Effector memory CD4-positive, alpha-beta T cell (primary cell): ENCODE measurements around the gene CIBAR2.

ENCODE experiments used
- DNase-seq, 3 donors: peaks; one replicate each; pipeline ENCODE4 v3.0.0-alpha.2; 2020
- H3K27ac ChIP-seq: 2 replicates; pipeline ENCODE4 v1.7.0; 2013; ENCODE audit warnings: mild to moderate bottlenecking, low read length, moderate library complexity; ENCODE audit not compliant: insufficient read depth, poor library complexity, severe bottlenecking
- H3K27me3 ChIP-seq: replicated peaks from 2 replicates; pipeline ENCODE4 v1.7.0; 2013; ENCODE audit warnings: mild to moderate bottlenecking, low read length; ENCODE audit not compliant: insufficient read depth, control insufficient read depth, poor library complexity, severe bottlenecking
- H3K36me3 ChIP-seq: 2 replicates; pipeline ENCODE4 v1.7.0; 2013; ENCODE audit warnings: mild to moderate bottlenecking, low read length, moderate library complexity; ENCODE audit not compliant: control insufficient read depth, insufficient read depth
- H3K4me1 ChIP-seq: 2 replicates; pipeline ENCODE4 v1.7.0; 2013; ENCODE audit warnings: low read length, mild to moderate bottlenecking; ENCODE audit not compliant: control insufficient read depth, insufficient read depth, poor library complexity, severe bottlenecking
- H3K4me3 ChIP-seq: 2 replicates; pipeline ENCODE4 v1.7.0; 2013; ENCODE audit warnings: low read length, low read depth, mild to moderate bottlenecking; ENCODE audit not compliant: insufficient read depth, poor library complexity, severe bottlenecking
- H3K9me3 ChIP-seq: 2 replicates; pipeline ENCODE4 v1.7.0; 2013; ENCODE audit warnings: mild to moderate bottlenecking, low read length, moderate library complexity; ENCODE audit not compliant: control insufficient read depth

Gene CIBAR2

DNA sequence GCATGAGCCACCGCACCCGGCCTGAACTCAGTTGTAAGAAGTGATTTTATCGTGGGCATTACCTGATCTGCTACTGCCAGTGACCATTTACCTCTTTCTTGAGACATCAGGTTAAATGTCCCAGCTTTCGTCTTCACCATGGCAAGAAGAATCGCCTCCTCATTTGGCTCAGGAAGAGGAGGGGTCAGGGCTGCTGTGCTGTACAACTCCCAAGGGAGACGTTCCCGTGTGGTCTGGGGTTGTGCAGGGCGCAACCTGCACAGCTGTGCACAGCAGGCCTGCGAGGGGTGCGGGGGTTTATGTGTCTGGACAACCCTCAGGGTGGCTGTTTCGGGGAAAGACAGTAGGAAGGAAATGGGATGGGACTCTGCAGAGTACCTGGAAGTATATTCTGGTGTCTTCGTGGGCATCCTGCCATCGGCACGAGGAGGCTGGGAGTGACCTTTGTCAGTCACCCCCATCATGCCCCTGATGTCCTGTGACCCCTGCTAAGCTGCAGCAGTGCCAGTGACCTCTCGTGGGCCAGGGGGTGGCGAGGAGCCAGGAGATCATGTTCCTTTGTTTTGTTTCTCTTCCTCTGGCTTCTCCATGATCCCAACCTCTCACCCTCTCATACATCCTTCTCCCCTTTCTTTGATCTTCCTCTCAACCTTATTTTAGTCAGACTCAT is 27.3 kb downstream of the CIBAR2 start:
- Histone ChIP-seq H3K4me1 (peaks cover 6% of the 10 kb centered on the region), H3K9me3 (no peaks in the 10 kb centered on the region), H3K27ac (no peak overlapping the region), H3K36me3 (no peaks in the 10 kb centered on the region), H3K4me3 (no peak overlapping the region), H3K27me3 (no peaks in the 10 kb centered on the region)
- DNase-seq = no peak

DNA sequence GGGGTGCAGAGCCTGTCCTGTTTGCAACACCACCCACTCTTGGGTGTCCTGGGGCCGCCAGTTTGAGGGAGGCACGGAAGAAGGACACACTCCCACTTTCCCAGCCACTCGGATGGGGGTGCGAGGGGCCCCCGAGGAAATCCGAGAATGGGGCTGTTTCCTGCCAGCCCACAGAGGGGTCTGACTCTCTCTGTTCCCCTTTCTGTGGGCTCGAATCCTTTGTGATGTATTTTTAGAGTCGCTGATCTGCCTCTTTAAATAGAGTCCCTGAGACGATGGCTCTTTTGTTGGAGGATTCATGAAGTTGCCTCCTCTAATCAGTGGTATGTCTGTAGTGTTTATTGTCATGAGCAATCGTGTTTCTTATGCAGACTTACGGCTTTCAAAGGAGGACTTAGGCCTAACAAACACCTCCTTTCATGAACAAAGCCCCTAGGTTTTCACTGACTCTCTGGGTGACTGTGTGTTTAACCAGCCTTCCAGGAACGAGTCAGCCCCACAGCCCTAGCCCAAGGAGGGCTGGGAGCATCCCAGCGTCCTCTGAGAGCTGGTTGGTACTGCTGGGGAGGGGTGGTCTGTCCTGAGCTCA is 29.1 kb downstream of the CIBAR2 start:
- Histone ChIP-seq H3K9me3 (no peaks in the 10 kb centered on the region), H3K4me1 (peaks cover 6% of the 10 kb centered on the region), H3K36me3 (peaks cover 9% of the 10 kb centered on the region), H3K27ac (no peak overlapping the region), H3K4me3 (no peak overlapping the region), H3K27me3 (no peaks in the 10 kb centered on the region)
- no peak for DNase-seq

DNA sequence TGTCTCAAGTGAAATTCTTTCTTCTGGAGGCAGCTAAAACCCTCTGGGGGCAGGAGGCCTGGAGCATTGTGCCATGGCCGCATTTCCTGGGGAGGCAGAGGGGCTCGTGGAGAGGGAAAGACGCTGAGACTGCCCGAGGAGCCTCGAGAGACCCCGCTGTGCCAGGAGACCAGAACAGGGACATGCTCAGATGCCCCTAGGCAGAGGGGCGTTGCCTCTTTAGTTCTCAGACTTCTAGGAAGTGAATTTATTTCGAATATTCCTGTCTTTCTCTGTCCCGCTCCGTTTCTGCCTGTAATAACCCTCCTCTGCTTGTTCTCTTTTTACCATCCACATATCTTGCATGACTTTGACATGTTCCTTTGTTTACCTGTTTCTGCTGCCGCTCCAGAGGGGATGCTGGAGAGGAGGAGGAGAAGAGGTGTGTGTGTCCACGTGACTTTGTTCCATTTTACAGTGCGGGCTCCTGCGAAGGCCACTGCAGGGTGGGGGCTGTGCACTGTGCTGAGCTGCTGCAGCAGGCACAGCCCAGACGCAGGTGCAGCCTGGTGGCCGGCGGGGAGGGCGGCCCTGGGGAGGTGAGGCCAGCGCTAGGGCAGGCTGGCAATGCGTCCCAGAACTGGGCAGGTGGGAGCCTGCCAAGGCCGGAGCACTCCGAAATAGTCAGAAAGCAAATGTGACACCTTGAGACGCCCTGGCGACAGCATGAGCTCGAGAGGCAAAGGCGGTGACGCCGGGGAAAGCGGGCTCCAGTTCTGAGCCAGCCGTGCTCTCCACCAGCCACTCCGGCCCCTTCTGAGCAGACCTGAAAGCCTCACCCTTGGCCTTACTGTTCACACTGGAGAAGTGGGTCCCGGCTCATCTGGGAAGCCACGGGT is 29.9 kb downstream of the CIBAR2 start:
- Histone ChIP-seq H3K36me3 (peaks cover 11% of the 10 kb centered on the region), H3K9me3 (no peaks in the 10 kb centered on the region), H3K27me3 (no peaks in the 10 kb centered on the region), H3K4me1 (peaks cover 6% of the 10 kb centered on the region), H3K27ac (no peak overlapping the region), H3K4me3 (no peak overlapping the region)
- no peak for DNase-seq

DNA sequence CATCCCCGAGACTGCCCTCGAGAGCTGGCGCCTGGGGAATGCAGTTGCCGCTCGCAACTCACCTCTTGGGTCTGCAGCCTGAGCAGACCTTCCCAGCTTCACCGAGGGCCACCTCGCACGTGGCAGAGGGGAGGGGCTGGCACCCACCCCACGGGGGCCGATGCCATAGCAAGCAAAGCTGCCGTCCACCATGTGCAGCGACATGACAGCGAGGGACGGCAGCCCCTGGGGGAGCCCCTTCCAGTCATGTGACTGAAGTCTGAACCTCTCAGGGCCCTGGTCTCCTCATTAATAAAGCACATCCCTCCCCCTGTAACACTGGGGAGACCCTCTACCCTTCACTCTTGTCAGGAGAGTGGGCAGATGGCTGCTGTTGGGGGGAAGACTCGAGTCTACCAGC is 30.5 kb downstream of the CIBAR2 start:
- H3K27ac ChIP-seq = no peak overlapping the region
- H3K36me3 ChIP-seq = peaks cover 11% of the 10 kb centered on the region
- no peak for DNase-seq
- no peaks in the 10 kb centered on the region for H3K9me3 ChIP-seq
- peaks cover 3% of the 10 kb centered on the region for H3K4me1 ChIP-seq
- no peak overlapping the region for H3K4me3 ChIP-seq
- H3K27me3 ChIP-seq = no peaks in the 10 kb centered on the region

DNA sequence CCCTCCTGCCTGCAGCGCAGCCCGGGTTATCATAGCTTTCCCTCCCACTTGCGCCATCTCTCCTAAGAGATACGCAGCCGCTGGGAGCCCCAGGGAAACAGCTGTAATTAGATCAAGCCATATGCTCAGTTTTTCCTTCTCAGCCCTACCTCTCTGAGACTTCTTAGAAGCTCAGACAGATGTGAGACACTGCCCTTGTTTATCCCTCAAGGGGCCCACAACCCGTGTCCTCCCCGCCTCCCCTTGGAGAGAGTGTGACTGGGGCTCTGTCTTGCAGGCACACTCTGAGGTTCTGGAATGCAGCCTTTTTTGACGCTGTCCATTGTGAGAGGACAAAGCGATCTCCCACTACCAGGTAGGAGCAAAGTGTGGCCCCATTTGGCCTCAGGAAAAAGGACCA is 31.2 kb downstream of the CIBAR2 start:
- Histone ChIP-seq H3K27me3 (no peaks in the 10 kb centered on the region), H3K27ac (no peak overlapping the region), H3K9me3 (no peaks in the 10 kb centered on the region), H3K4me3 (no peak overlapping the region), H3K36me3 (peaks cover 11% of the 10 kb centered on the region), H3K4me1 (no peaks in the 10 kb centered on the region)
- DNase-seq = no peak

DNA sequence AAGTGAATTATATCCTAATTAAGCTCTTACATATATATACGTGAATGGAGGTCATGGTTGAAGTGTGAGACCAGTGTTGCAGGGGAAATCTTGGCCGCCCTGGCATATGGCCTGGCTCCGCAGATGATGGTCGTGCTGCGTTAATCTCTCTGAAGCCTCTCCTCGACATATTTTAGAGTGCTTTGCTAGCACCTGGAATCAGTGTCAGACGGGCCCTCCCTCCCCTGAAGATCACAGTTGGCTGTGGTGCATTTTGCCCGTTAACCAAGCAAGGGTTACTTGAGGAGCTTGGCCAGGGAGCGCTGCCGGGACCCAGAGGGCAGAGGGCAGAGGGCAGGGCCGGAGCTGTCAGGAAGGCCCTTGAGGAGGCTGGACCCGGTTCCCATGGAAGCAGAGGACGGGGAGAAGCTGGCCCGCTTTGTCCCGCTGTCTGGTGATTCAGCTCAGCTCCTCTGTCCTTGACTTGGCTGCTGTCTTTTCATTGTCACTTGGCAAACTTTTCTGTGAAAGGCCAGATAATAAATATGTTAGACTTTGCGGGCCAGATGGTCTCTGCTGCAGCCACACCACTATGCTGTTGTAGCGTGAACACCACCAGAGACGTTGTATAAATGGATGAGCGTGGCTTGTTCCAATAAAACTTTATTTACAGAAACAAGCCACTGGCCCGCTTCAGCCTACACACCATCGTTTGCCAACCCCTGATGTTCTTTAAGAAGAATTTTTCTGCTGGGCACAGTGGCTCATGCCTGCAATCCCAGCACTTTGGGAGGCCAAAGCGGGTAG is 32.3 kb downstream of the CIBAR2 start:
- no peak overlapping the region for H3K27ac ChIP-seq
- DNase-seq = no peak
- H3K27me3 ChIP-seq = no peaks in the 10 kb centered on the region
- H3K4me1 ChIP-seq = no peaks in the 10 kb centered on the region
- H3K4me3 ChIP-seq = no peak overlapping the region
- H3K36me3 ChIP-seq = peaks cover 11% of the 10 kb centered on the region
- no peaks in the 10 kb centered on the region for H3K9me3 ChIP-seq

DNA sequence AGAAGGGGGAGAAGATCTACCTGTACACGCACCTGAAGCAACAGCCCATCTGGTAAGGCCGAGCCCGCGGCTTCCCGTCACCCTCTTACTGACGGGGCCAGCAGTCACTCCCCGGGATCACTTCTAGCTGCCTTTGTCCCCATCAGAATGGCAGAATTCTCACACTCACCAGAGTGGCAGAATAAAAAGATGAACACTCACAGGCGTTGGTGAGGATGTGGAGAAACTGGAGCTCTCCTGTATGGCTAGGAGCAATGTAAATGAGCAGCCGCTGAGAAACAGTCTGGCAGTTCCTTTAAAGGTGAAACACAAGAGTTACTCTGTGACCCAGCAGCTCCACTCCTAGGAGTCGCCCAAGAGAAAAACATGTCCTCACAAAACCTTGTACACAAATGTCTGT is 33.3 kb downstream of the CIBAR2 start:
- no peaks in the 10 kb centered on the region for H3K27me3 ChIP-seq
- DNase-seq = no peak
- no peaks in the 10 kb centered on the region for H3K4me1 ChIP-seq

DNA sequence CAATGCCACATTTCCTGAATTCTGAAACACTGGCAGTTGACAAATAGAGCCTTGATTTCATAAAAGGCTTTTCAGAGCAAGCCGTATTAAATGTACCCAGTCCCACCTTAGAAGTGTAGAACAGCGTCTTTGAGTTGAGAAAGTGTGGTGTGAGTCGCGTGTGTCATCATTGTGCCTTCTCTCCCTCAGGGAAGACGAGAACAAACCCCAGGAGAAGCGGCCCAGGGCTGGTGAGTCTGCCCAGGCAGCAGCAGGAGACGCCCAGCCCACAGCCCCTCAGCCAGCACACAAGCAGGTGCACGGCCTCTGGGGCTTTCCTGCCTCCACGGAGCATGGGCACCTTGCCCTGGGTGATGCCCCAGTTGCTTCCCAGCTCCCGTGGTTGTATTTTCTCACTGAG is 34.0 kb downstream of the CIBAR2 start:
- Histone ChIP-seq H3K4me3 (no peak overlapping the region), H3K9me3 (no peaks in the 10 kb centered on the region), H3K4me1 (no peaks in the 10 kb centered on the region), H3K36me3 (peaks cover 18% of the 10 kb centered on the region), H3K27me3 (no peaks in the 10 kb centered on the region), H3K27ac (no peak overlapping the region)
- DNase-seq = no peak

More for the DNA sequence above, 33.3 kb downstream of the CIBAR2 start:
- no peak overlapping the region for H3K27ac ChIP-seq
- H3K4me3 ChIP-seq = no peak overlapping the region
- H3K9me3 ChIP-seq = no peaks in the 10 kb centered on the region
- peaks cover 11% of the 10 kb centered on the region for H3K36me3 ChIP-seq

DNA sequence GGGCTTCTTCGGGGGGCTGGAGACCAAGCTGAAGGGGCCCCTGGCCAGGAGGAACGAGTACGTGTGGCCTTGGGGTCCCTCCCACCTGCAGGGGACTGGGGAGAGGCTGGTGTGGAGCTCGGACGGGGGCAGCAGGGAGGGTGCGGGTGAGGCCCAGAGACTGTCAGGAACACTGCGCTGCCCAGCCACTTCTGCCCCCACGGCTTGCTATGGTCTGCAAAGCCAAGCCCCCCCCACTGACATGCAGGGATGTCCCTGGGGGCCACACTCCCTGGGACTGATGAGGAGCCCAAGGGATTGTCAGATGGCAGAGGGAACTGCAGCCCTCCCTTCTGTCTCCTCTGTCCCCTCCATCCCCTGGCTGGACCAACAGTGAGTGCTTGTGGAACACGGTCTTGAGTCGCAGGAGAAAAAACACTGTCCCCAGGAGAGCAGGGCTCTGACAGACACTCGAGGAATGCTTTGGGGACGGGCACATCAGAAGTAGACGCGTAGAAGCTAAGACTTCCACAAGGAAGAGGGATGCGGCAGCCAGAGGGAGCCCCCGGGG is 34.6 kb downstream of the CIBAR2 start:
- H3K9me3 ChIP-seq = no peaks in the 10 kb centered on the region
- H3K4me3 ChIP-seq = no peak overlapping the region
- H3K36me3 ChIP-seq = peaks cover 22% of the 10 kb centered on the region
- H3K27me3 ChIP-seq = no peaks in the 10 kb centered on the region
- DNase-seq = no peak
- no peak overlapping the region for H3K27ac ChIP-seq
- no peaks in the 10 kb centered on the region for H3K4me1 ChIP-seq
